Testis (tissue), 2 donors: Measurements from ENCODE around the gene FAHD2A.

Source experiments
- CTCF ChIP-seq, 3 experiments: fragments of 450-650 bp in 2 of 3; fragments of 200-600 bp in 1 of 3; sonication (generic) in 1 of 3; IDR thresholded peaks; one replicate each; pipeline ENCODE4 v1.5.1; 2016 to 2019; ENCODE audit warnings: antibody characterized with exemption in 3 of 3, mild to moderate bottlenecking in 2 of 3, moderate library complexity in 1 of 3
- POLR2A ChIP-seq: fragments of 450-650 bp; IDR thresholded peaks from one replicate; pipeline ENCODE4 v1.6.1; 2017; ENCODE audit warnings: antibody characterized with exemption, mild to moderate bottlenecking, moderate library complexity

- no peak for TF ChIP-seq CTCF (IDR thresholded peaks at IDR 0.05)
- no peak for TF ChIP-seq POLR2A
These were observed 45.4 kb upstream of the FAHD2A start for GRCh38 chr2:95356821-95357700.
